Kidney (tissue), 14 donors: Measurements from ENCODE around the gene NBEAL2. TPM values are rescaled to one million over a fixed set of nuclear protein-coding genes. Genes with fewer than 3 reads are reported as not detected.
A peak's percentile ranks its signal among the peaks of the same experiment; 100 is the strongest.

ENCODE experiments used
- DNase-seq, 5 donors: peaks; one replicate each; pipeline ENCODE4 v3.0.0-alpha.2; 2013 to 2020
- FAIRE-seq: peaks from 2 replicates; lab custom pipeline; 2012; peaks lifted over from hg19 to GRCh38; lab: Jason Lieb, UNC
- H3K27ac ChIP-seq, 2 donors: one replicate each; pipeline ENCODE4 v1.7.0; 2013; ENCODE audit warnings: low read depth in 2 of 2, low read length in 2 of 2, inconsistent platforms in 1 of 2
- H3K27me3 ChIP-seq: one replicate; pipeline ENCODE4 v1.7.1; 2013; ENCODE audit warnings: low read length, inconsistent platforms; ENCODE audit not compliant: control insufficient read depth, insufficient read depth
- H3K36me3 ChIP-seq, 3 donors: one replicate each; pipeline versions ENCODE4 v1.7.0 to v1.7.1; 2013; ENCODE audit warnings: low read length in 3 of 3, control low read depth in 1 of 3, inconsistent platforms in 1 of 3; ENCODE audit not compliant: insufficient read depth in 3 of 3, control insufficient read depth in 2 of 3
- H3K4me1 ChIP-seq, 3 donors: one replicate each; pipeline versions ENCODE4 v1.7.0 to v1.7.1; 2013; ENCODE audit warnings: low read length in 3 of 3, inconsistent platforms in 1 of 3, low read depth in 1 of 3; ENCODE audit not compliant: control insufficient read depth in 2 of 3, insufficient read depth in 2 of 3
- H3K4me3 ChIP-seq, 3 donors: one replicate each; pipeline versions ENCODE4 v1.7.0 to v1.8.1; 2013; ENCODE audit warnings: low read length in 3 of 3, control low read depth in 1 of 3, inconsistent platforms in 1 of 3
- H3K9ac ChIP-seq, 3 donors: one replicate each; pipeline versions ENCODE4 v1.7.0 to v1.7.1; 2013; ENCODE audit warnings: low read length in 3 of 3, control low read depth in 1 of 3, inconsistent platforms in 1 of 3
- H3K9me3 ChIP-seq, 3 donors: one replicate each; pipeline versions ENCODE4 v1.7.0 to v1.7.1; 2013; ENCODE audit warnings: low read length in 3 of 3, control low read depth in 1 of 3, inconsistent platforms in 1 of 3; ENCODE audit not compliant: control insufficient read depth in 2 of 3, insufficient read depth in 1 of 3
- intact Hi-C: fragments of 100-400 bp; cut with DNase I; formaldehyde crosslinking; loops from one replicate; pipeline ENCODE4 v1.11.1; 2022
- polyA plus RNA-seq: library from polyadenylated mRNA; stranded (reverse); fragments of 350-450 nt; fragmentation: Illumina TruSeq; extraction: RNeasy Lipid Tissue Mini Kit (QIAGEN cat#74804); gene quantifications from one replicate; pipeline ENCODE4 v1.2.3, GENCODE V29; 2014; ENCODE audit warnings: low read depth, low replicate concordance; ENCODE audit not compliant: insufficient read depth
- total RNA-seq: library from RNA; stranded (reverse); fragmentation: NEBNext Ultra II Directional; extraction: Animal tissue kit (Norgen Biotek cat#: 25700); gene quantifications from one replicate; pipeline ENCODE4 v1.2.1, GENCODE V29; 2021
- TF ChIP-seq, protein P1 (sequence below): IDR thresholded peaks from 3 replicates; pipeline ENCODE4 v1.5.1; 2012; ENCODE audit warnings: mild to moderate bottlenecking, moderate library complexity, borderline replicate concordance; ENCODE audit not compliant: insufficient read depth; ENCODE audit errors: extremely low read depth
- donor health status: control.
- donor health status: control.
- donor health status: control.
- donor health status: control.
- donor health status: control.
- donor health status: DM: yes; HTN: yes; CAD: no.
- donor health status: Normal renal cell carcinoma (clear cell type).

NBEAL2 gene
- total and polyA plus RNA-seq, 2 donors from 2014 or later, result 25.7 to 82.8 TPM

- intact Hi-C loops, result no loop called here
- Histone ChIP-seq H3K4me3 (no peak overlapping the region), H3K9ac (no peak overlapping the region), H3K27me3 (no peaks in the 10 kb centered on the region), H3K9me3 (no peaks in the 10 kb centered on the region), H3K27ac (no peak overlapping the region), H3K36me3 (peaks cover 0 to 9% (median 6%) of the 10 kb centered on the region in 3 donors), H3K4me1 (peaks cover 0 to 10% (median 0%) of the 10 kb centered on the region in 3 donors)
- TF ChIP-seq, protein P1, sequence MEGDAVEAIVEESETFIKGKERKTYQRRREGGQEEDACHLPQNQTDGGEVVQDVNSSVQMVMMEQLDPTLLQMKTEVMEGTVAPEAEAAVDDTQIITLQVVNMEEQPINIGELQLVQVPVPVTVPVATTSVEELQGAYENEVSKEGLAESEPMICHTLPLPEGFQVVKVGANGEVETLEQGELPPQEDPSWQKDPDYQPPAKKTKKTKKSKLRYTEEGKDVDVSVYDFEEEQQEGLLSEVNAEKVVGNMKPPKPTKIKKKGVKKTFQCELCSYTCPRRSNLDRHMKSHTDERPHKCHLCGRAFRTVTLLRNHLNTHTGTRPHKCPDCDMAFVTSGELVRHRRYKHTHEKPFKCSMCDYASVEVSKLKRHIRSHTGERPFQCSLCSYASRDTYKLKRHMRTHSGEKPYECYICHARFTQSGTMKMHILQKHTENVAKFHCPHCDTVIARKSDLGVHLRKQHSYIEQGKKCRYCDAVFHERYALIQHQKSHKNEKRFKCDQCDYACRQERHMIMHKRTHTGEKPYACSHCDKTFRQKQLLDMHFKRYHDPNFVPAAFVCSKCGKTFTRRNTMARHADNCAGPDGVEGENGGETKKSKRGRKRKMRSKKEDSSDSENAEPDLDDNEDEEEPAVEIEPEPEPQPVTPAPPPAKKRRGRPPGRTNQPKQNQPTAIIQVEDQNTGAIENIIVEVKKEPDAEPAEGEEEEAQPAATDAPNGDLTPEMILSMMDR, result no peak
- FAIRE-seq, result no peak
- DNase-seq, result peak in 1 of 5 donors; percentile 58
Observed at GRCh38 chr3:47012342-47013230, 33.1 kb downstream of the NBEAL2 start.

- TF ChIP-seq, protein P1, result no peak
- H3K9ac ChIP-seq, result no peak overlapping the region
- DNase-seq (peak in 1 of 5 donors; percentile 37), FAIRE-seq (no peak)
- no peak overlapping the region for H3K4me3 ChIP-seq
- H3K27ac ChIP-seq, result no peak overlapping the region
- peaks cover 0 to 16% (median 11%) of the 10 kb centered on the region in 3 donors for H3K36me3 ChIP-seq
- H3K27me3 ChIP-seq, result no peaks in the 10 kb centered on the region
- H3K4me1 ChIP-seq, result peaks cover 0 to 10% (median 0%) of the 10 kb centered on the region in 3 donors
- no peaks in the 10 kb centered on the region for H3K9me3 ChIP-seq
- intact Hi-C loops, result no loop called here
Observed at GRCh38 chr3:47013231-47013630, 33.8 kb downstream of the NBEAL2 start.

DNA sequence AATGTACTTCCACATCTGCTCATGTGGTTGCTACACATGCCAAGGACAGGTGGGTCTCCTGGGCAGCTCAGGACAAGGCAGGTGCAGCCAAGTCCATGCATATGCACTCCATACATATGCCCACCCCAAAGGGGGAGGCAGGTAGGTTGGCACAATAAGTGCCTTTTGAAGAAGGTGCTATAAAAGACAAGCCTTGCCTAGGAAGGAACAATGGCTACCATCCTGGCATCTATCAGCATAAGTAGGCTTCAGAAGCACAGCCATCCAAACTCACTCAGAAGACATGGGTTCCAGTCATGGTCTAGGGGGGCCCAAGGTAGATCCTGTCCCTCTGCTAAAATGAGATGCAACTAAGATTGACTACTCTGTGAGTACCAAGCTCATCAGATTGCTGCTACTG is 34.6 kb downstream of the NBEAL2 start:
- H3K27me3 ChIP-seq, result no peaks in the 10 kb centered on the region
- no peak for DNase-seq
- no peak overlapping the region for H3K4me3 ChIP-seq
- no peak overlapping the region for H3K27ac ChIP-seq
- H3K4me1 ChIP-seq, result peaks cover 0 to 7% (median 0%) of the 10 kb centered on the region in 3 donors
- no peak overlapping the region for H3K9ac ChIP-seq
- H3K36me3 ChIP-seq, result peaks cover 0 to 22% (median 16%) of the 10 kb centered on the region in 3 donors
- intact Hi-C loops, result no loop called here
- H3K9me3 ChIP-seq, result no peaks in the 10 kb centered on the region
- no peak for FAIRE-seq
- TF ChIP-seq, protein P1, result no peak
